ENCODE results near the gene TFF2. TPM values are rescaled to one million over a fixed set of nuclear protein-coding genes. Genes with fewer than 3 reads are reported as not detected.

The TFF2 gene
- total RNA-seq, 1 experiment from 2014 or later, result 1.2 TPM

DNA sequence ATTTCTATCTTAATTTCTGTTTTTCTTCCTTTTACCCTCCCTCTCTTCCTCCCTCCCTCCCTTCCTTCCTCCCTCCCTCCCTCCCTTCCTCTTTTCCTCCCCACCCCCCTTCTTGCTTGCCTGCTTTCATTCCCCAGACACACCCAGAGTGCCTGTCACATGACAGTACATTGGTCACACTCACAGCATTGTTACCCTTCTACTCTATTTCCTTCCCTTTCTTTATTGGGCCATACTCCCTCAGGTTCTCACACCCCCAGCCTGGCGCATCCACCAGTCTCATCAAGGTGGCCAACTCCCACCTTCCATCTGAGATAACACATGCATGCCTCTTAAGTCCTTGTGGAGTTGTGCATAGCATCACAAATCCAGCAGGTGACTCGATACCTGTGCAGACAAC is 34.2 kb upstream of the TFF2 start:
- BruUV-seq (replicated peaks), result no TSS peak
- POLR2A ChIA-PET, result no interaction called here
- H3K27ac Mint-ChIP-seq (ENCODE audit: unreplicated experiment), result no peak overlapping the region

DNA sequence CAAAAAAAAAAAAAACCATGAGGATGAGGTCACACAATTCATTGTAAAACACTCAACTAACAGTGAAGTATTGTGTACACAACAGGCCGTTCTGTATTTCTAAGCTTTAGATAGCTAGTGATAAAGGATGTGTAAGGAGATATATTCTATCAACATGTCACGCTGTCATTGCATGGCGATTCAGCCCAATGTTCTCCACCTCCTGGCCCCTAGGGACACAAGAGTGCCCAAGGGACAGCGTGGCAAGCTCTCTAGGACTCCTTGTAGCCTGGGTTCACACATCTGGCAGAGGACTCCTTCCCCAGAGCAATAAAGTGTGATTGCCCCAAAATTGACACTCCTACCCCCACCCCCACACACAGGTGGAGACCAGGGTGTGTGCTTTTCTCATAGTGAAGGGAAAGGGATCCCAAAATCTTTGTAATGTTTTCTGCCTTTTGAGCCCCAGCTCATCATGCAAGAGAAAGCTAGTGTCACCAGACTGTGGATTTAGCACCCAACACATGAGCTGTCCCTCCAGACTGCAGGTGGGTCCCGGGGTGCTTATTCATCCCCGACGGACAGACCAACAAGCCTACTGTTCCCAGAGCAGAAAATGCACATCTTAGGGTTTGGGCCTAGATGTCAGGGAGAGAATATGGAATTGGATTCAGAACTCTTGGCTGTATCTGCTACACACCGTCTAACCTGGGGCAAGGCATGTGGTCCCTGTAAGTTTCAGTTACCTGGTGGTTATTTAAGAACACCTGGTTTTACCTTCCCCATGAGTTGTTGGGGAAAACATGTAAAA is 33.6 kb upstream of the TFF2 start:
- no peak for DNase-seq
- Mint-ChIP-seq H3K36me3 (ENCODE audit: insufficient read depth, unreplicated experiment) (peaks cover 4% of the 10 kb centered on the region), H3K27me3 (ENCODE audit: insufficient read depth, unreplicated experiment) (no peaks in the 10 kb centered on the region), H3K4me3 (ENCODE audit: unreplicated experiment) (no peak overlapping the region), H3K9me3 (ENCODE audit: unreplicated experiment) (no peaks in the 10 kb centered on the region), H3K27ac (ENCODE audit: unreplicated experiment) (no peak overlapping the region), H3K4me1 (ENCODE audit: low read depth, unreplicated experiment) (peaks cover 20% of the 10 kb centered on the region)
- ChIA-PET POLR2A (no interaction called here), CTCF (interaction anchor here (0.6 to 1.3 kb wide), 2 partner anchors 66 to 74 kb away, joined by 4 to 8 read pairs; no protein-coding TSS in a partner anchor)
- Histone ChIP-seq H3K36me3 (ENCODE audit: control insufficient read depth, insufficient read depth, low read length) (no peaks in the 10 kb centered on the region), H3K4me3 (ENCODE audit: low read depth, low read length) (no peak overlapping the region), H3K27me3 (replicated peaks; ENCODE audit: control insufficient read depth, insufficient read depth, low read length) (no peaks in the 10 kb centered on the region), H3K4me1 (peaks cover 8% of the 10 kb centered on the region), H3K9me3 (no peaks in the 10 kb centered on the region; the same call in 1 of the 2 replicates)
- intact Hi-C loops (cut with micrococcal nuclease; ENCODE audit: unreplicated experiment), result no loop called here
- no TSS peak for BruUV-seq (replicated peaks)
- TF ChIP-seq, protein P1, sequence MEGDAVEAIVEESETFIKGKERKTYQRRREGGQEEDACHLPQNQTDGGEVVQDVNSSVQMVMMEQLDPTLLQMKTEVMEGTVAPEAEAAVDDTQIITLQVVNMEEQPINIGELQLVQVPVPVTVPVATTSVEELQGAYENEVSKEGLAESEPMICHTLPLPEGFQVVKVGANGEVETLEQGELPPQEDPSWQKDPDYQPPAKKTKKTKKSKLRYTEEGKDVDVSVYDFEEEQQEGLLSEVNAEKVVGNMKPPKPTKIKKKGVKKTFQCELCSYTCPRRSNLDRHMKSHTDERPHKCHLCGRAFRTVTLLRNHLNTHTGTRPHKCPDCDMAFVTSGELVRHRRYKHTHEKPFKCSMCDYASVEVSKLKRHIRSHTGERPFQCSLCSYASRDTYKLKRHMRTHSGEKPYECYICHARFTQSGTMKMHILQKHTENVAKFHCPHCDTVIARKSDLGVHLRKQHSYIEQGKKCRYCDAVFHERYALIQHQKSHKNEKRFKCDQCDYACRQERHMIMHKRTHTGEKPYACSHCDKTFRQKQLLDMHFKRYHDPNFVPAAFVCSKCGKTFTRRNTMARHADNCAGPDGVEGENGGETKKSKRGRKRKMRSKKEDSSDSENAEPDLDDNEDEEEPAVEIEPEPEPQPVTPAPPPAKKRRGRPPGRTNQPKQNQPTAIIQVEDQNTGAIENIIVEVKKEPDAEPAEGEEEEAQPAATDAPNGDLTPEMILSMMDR (IDR thresholded peaks at IDR 0.05; ENCODE audit: insufficient read depth in 1 of 2, low read depth in 1 of 2, low read length in 1 of 2, severe bottlenecking in 1 of 2, unreplicated experiment in 1 of 2), result no peak

More for the DNA sequence above, 34.2 kb upstream of the TFF2 start:
- peaks cover 4% of the 10 kb centered on the region for H3K36me3 Mint-ChIP-seq (ENCODE audit: insufficient read depth, unreplicated experiment)
- peaks cover 8% of the 10 kb centered on the region for H3K4me1 ChIP-seq
- peaks cover 23% of the 10 kb centered on the region for H3K4me1 Mint-ChIP-seq (ENCODE audit: low read depth, unreplicated experiment)
- no peak overlapping the region for H3K4me3 Mint-ChIP-seq (ENCODE audit: unreplicated experiment)
- no peaks in the 10 kb centered on the region; the same call in 1 of the 2 replicates for H3K9me3 ChIP-seq
- H3K4me3 ChIP-seq (ENCODE audit: low read depth, low read length), result no peak overlapping the region
- CTCF ChIA-PET, result interaction anchor here (1.3 kb wide), 1 partner anchor 75 kb away, joined by 8 read pairs; no protein-coding TSS in a partner anchor
- H3K27me3 Mint-ChIP-seq (ENCODE audit: insufficient read depth, unreplicated experiment), result no peaks in the 10 kb centered on the region
- H3K27me3 ChIP-seq (replicated peaks; ENCODE audit: control insufficient read depth, insufficient read depth, low read length), result no peaks in the 10 kb centered on the region
- H3K9me3 Mint-ChIP-seq (ENCODE audit: unreplicated experiment), result no peaks in the 10 kb centered on the region
- TF ChIP-seq, protein P1 (IDR thresholded peaks at IDR 0.05; ENCODE audit: insufficient read depth in 1 of 2, low read depth in 1 of 2, low read length in 1 of 2, severe bottlenecking in 1 of 2, unreplicated experiment in 1 of 2), result no peak
- no peak for DNase-seq
- H3K36me3 ChIP-seq (ENCODE audit: control insufficient read depth, insufficient read depth, low read length), result no peaks in the 10 kb centered on the region
- intact Hi-C loops (cut with micrococcal nuclease; ENCODE audit: unreplicated experiment), result no loop called here

DNA sequence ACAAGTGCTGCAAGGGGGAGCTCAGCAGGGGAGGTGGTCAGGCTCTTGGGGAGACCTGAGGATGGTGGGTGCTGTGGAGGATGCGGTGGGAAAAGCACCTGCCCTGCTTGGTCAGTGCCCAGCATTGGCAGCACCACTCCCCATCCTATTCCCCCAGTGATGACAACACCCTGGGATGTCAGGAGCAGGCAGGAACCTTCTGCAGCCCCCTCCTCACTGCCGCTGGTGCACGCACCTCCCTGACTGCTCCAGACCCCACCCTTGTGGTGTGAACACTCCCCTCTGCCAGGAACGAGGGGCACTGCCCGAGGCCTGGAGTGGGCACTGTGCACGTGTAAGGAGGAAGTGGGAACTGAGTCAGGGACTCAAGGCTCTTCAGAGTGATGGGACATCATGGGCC is 32.5 kb upstream of the TFF2 start:
- Histone ChIP-seq H3K4me1 (peaks cover 8% of the 10 kb centered on the region), H3K4me3 (ENCODE audit: low read depth, low read length) (no peak overlapping the region), H3K36me3 (ENCODE audit: control insufficient read depth, insufficient read depth, low read length) (no peaks in the 10 kb centered on the region), H3K9me3 (no peaks in the 10 kb centered on the region; the same call in 1 of the 2 replicates), H3K27me3 (replicated peaks; ENCODE audit: control insufficient read depth, insufficient read depth, low read length) (no peaks in the 10 kb centered on the region)
- intact Hi-C loops (cut with micrococcal nuclease; ENCODE audit: unreplicated experiment), result no loop called here
- BruUV-seq (replicated peaks), result no TSS peak
- no peak for DNase-seq
- CTCF ChIA-PET, result no interaction called here
- H3K27me3 Mint-ChIP-seq (ENCODE audit: insufficient read depth, unreplicated experiment), result no peaks in the 10 kb centered on the region
- H3K36me3 Mint-ChIP-seq (ENCODE audit: insufficient read depth, unreplicated experiment), result peaks cover 4% of the 10 kb centered on the region
- TF ChIP-seq, protein P1 (IDR thresholded peaks at IDR 0.05; ENCODE audit: insufficient read depth in 1 of 2, low read depth in 1 of 2, low read length in 1 of 2, severe bottlenecking in 1 of 2, unreplicated experiment in 1 of 2), result no peak
- no peak overlapping the region for H3K27ac Mint-ChIP-seq (ENCODE audit: unreplicated experiment)
- no peak overlapping the region for H3K4me3 Mint-ChIP-seq (ENCODE audit: unreplicated experiment)
- POLR2A ChIA-PET, result no interaction called here
- peaks cover 13% of the 10 kb centered on the region for H3K4me1 Mint-ChIP-seq (ENCODE audit: low read depth, unreplicated experiment)
- H3K9me3 Mint-ChIP-seq (ENCODE audit: unreplicated experiment), result no peaks in the 10 kb centered on the region

All from Caco-2 (cell line).